IMR-90 (cell line): ENCODE measurements around the gene SNAPC1.

Experiments used
- BHLHE40 ChIP-seq: fragments of 150-350 bp; IDR thresholded peaks from 2 replicates; pipeline ENCODE4 v1.6.1; 2016; ENCODE audit warnings: mild to moderate bottlenecking, low read depth, low read length
- CHD1 ChIP-seq: IDR thresholded peaks from 2 replicates; pipeline ENCODE4 v1.6.1; 2012; ENCODE audit warnings: low read depth, low read length, improper control_type of control experiment
- FOS ChIP-seq: fragments of 150-350 bp; IDR thresholded peaks from 2 replicates; pipeline ENCODE4 v1.6.1; 2016; ENCODE audit warnings: low read depth, low read length
- MAFK ChIP-seq: IDR thresholded peaks from 2 replicates; pipeline ENCODE4 v1.6.1; 2012; ENCODE audit warnings: low read depth, low read length, improper control_type of control experiment
- MXI1 ChIP-seq: IDR thresholded peaks from 2 replicates; pipeline ENCODE4 v1.6.1; 2012; ENCODE audit warnings: low read depth, mild to moderate bottlenecking, low read length, moderate library complexity, borderline replicate concordance
- NFE2L2 ChIP-seq: fragments of 150-350 bp; IDR thresholded peaks from 2 replicates; pipeline ENCODE4 v1.6.1; 2016; ENCODE audit warnings: low read depth, mild to moderate bottlenecking, low read length
- POLR2A ChIP-seq: IDR thresholded peaks from 2 replicates; pipeline ENCODE4 v1.6.1; 2012; ENCODE audit warnings: mild to moderate bottlenecking, low read depth, low read length
- RAD21 ChIP-seq: IDR thresholded peaks from 2 replicates; pipeline ENCODE4 v1.6.1; 2012; ENCODE audit warnings: low read length, improper control_type of control experiment
- SMC3 ChIP-seq: fragments of 150-350 bp; IDR thresholded peaks from 2 replicates; pipeline ENCODE4 v1.6.1; 2016; ENCODE audit warnings: low read depth, mild to moderate bottlenecking, antibody characterized with exemption, low read length, moderate library complexity
- TF ChIP-seq, protein P1 (sequence below): conservative IDR thresholded peaks from 2 replicates; pipeline ENCODE4 v1.5.1; 2012; ENCODE audit warnings: mild to moderate bottlenecking, low read depth, low read length, improper control_type of control experiment
- TF ChIP-seq, protein P2 (sequence below): fragments of 150-350 bp; IDR thresholded peaks from 2 replicates; pipeline ENCODE4 v1.6.1; 2016; ENCODE audit warnings: low read depth, mild to moderate bottlenecking, low read length, moderate library complexity, borderline replicate concordance
- TF ChIP-seq, protein P3 (sequence below): fragments of 150-350 bp; IDR thresholded peaks from 2 replicates; pipeline ENCODE4 v1.6.1; 2017; ENCODE audit warnings: mild to moderate bottlenecking, antibody characterized with exemption, low read length, low read depth

DNA sequence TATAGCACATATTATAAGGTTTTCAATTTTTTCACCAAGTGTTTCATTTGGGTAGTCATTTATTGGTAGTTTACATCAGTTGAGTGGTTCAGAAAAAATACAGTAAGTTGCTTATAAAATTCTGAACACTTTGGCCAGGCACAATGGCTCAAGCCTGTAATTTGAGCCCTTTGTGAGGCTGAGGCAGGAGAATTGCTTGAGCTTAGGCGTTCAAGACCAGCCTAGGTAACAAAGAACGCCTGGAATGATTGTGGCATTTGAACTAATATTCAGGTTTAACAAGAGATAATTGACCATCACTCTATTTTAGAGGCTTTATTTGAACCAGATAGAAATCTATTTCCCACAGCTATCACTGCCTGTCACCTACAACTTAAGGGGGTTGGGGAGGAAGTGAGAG lies 44.2 kb upstream of the SNAPC1 start:
- TF ChIP-seq POLR2A: no peak
- TF ChIP-seq FOS: no peak
- TF ChIP-seq BHLHE40: no peak
- TF ChIP-seq, protein P1, sequence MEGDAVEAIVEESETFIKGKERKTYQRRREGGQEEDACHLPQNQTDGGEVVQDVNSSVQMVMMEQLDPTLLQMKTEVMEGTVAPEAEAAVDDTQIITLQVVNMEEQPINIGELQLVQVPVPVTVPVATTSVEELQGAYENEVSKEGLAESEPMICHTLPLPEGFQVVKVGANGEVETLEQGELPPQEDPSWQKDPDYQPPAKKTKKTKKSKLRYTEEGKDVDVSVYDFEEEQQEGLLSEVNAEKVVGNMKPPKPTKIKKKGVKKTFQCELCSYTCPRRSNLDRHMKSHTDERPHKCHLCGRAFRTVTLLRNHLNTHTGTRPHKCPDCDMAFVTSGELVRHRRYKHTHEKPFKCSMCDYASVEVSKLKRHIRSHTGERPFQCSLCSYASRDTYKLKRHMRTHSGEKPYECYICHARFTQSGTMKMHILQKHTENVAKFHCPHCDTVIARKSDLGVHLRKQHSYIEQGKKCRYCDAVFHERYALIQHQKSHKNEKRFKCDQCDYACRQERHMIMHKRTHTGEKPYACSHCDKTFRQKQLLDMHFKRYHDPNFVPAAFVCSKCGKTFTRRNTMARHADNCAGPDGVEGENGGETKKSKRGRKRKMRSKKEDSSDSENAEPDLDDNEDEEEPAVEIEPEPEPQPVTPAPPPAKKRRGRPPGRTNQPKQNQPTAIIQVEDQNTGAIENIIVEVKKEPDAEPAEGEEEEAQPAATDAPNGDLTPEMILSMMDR: no peak
- TF ChIP-seq, protein P2, sequence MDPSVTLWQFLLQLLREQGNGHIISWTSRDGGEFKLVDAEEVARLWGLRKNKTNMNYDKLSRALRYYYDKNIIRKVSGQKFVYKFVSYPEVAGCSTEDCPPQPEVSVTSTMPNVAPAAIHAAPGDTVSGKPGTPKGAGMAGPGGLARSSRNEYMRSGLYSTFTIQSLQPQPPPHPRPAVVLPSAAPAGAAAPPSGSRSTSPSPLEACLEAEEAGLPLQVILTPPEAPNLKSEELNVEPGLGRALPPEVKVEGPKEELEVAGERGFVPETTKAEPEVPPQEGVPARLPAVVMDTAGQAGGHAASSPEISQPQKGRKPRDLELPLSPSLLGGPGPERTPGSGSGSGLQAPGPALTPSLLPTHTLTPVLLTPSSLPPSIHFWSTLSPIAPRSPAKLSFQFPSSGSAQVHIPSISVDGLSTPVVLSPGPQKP: no peak
- no peak for TF ChIP-seq RAD21
- TF ChIP-seq MXI1: no peak
- TF ChIP-seq, protein P3, sequence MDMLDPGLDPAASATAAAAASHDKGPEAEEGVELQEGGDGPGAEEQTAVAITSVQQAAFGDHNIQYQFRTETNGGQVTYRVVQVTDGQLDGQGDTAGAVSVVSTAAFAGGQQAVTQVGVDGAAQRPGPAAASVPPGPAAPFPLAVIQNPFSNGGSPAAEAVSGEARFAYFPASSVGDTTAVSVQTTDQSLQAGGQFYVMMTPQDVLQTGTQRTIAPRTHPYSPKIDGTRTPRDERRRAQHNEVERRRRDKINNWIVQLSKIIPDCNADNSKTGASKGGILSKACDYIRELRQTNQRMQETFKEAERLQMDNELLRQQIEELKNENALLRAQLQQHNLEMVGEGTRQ: no peak
- TF ChIP-seq SMC3: no peak
- TF ChIP-seq CHD1: no peak
- TF ChIP-seq MAFK: no peak
- TF ChIP-seq NFE2L2: no peak
